ENCODE measurements around the gene GPC3.

Gene GPC3

GRCh38 chrX:134013524-134013923 lies 28.1 kb upstream of the GPC3 start (continued):
- TF ChIP-seq, protein P1, sequence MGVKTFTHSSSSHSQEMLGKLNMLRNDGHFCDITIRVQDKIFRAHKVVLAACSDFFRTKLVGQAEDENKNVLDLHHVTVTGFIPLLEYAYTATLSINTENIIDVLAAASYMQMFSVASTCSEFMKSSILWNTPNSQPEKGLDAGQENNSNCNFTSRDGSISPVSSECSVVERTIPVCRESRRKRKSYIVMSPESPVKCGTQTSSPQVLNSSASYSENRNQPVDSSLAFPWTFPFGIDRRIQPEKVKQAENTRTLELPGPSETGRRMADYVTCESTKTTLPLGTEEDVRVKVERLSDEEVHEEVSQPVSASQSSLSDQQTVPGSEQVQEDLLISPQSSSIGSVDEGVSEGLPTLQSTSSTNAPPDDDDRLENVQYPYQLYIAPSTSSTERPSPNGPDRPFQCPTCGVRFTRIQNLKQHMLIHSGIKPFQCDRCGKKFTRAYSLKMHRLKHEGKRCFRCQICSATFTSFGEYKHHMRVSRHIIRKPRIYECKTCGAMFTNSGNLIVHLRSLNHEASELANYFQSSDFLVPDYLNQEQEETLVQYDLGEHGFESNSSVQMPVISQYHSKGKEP (tag by site-specific recombination; IDR thresholded peaks at IDR 0.05): peak; percentile 78; the same call in 1 of the 2 replicates
- no peak for TF ChIP-seq ZNF169 (tag by site-specific recombination; IDR thresholded peaks at IDR 0.05)
- TF ChIP-seq YY1 (tag by site-specific recombination; IDR thresholded peaks at IDR 0.05): no peak
- no peak for TF ChIP-seq ZNF354C (tag by site-specific recombination; IDR thresholded peaks at IDR 0.05; ENCODE audit: borderline replicate concordance, low read depth)
- TF ChIP-seq ZNF132 (tag by site-specific recombination; IDR thresholded peaks at IDR 0.05; ENCODE audit: borderline replicate concordance): no peak
- no peak for TF ChIP-seq ZNF394 (tag by site-specific recombination; IDR thresholded peaks at IDR 0.05; ENCODE audit: borderline replicate concordance)
- TF ChIP-seq ZNF501 (tag by site-specific recombination; IDR thresholded peaks at IDR 0.05): 0 out of 2 replicates have a peak, but pooled peaks have one; percentile 9
- TF ChIP-seq ZNF350 (tag by site-specific recombination; IDR thresholded peaks at IDR 0.05): no peak
- TF ChIP-seq TRIM28 (IDR thresholded peaks at IDR 0.05; ENCODE audit: borderline replicate concordance, low read length): no peak
- TF ChIP-seq KLF9 (tag by site-specific recombination; IDR thresholded peaks at IDR 0.05; ENCODE audit: low read depth): no peak
- no peak for TF ChIP-seq ZNF10 (tag by site-specific recombination; IDR thresholded peaks at IDR 0.05)
- TF ChIP-seq ZNF621 (tag by site-specific recombination; IDR thresholded peaks at IDR 0.05): no peak
- TF ChIP-seq, protein P2, sequence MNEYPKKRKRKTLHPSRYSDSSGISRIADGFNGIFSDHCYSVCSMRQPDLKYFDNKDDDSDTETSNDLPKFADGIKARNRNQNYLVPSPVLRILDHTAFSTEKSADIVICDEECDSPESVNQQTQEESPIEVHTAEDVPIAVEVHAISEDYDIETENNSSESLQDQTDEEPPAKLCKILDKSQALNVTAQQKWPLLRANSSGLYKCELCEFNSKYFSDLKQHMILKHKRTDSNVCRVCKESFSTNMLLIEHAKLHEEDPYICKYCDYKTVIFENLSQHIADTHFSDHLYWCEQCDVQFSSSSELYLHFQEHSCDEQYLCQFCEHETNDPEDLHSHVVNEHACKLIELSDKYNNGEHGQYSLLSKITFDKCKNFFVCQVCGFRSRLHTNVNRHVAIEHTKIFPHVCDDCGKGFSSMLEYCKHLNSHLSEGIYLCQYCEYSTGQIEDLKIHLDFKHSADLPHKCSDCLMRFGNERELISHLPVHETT (tag by site-specific recombination; IDR thresholded peaks at IDR 0.05): 0 out of 2 replicates have a peak, but pooled peaks have one; percentile 6
- TF ChIP-seq ZNF404 (tag by site-specific recombination; IDR thresholded peaks at IDR 0.05): no peak
- TF ChIP-seq, protein P3, sequence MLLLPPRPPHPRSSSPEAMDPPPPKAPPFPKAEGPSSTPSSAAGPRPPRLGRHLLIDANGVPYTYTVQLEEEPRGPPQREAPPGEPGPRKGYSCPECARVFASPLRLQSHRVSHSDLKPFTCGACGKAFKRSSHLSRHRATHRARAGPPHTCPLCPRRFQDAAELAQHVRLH (tag by site-specific recombination; IDR thresholded peaks at IDR 0.05): no peak
- no peak for TF ChIP-seq ZIC2 (tag by site-specific recombination; IDR thresholded peaks at IDR 0.05)
- TF ChIP-seq BCL6B (tag by site-specific recombination; IDR thresholded peaks at IDR 0.05): no peak
- TF ChIP-seq ZNF324 (tag by site-specific recombination; IDR thresholded peaks at IDR 0.05): no peak
- TF ChIP-seq FEZF1 (tag by site-specific recombination; IDR thresholded peaks at IDR 0.05): peak; percentile 56
- TF ChIP-seq, protein P4, sequence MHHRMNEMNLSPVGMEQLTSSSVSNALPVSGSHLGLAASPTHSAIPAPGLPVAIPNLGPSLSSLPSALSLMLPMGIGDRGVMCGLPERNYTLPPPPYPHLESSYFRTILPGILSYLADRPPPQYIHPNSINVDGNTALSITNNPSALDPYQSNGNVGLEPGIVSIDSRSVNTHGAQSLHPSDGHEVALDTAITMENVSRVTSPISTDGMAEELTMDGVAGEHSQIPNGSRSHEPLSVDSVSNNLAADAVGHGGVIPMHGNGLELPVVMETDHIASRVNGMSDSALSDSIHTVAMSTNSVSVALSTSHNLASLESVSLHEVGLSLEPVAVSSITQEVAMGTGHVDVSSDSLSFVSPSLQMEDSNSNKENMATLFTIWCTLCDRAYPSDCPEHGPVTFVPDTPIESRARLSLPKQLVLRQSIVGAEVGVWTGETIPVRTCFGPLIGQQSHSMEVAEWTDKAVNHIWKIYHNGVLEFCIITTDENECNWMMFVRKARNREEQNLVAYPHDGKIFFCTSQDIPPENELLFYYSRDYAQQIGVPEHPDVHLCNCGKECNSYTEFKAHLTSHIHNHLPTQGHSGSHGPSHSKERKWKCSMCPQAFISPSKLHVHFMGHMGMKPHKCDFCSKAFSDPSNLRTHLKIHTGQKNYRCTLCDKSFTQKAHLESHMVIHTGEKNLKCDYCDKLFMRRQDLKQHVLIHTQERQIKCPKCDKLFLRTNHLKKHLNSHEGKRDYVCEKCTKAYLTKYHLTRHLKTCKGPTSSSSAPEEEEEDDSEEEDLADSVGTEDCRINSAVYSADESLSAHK (tag by site-specific recombination; IDR thresholded peaks at IDR 0.05): peak; percentile 56; the same call in 1 of the 2 replicates
- TF ChIP-seq, protein P5, sequence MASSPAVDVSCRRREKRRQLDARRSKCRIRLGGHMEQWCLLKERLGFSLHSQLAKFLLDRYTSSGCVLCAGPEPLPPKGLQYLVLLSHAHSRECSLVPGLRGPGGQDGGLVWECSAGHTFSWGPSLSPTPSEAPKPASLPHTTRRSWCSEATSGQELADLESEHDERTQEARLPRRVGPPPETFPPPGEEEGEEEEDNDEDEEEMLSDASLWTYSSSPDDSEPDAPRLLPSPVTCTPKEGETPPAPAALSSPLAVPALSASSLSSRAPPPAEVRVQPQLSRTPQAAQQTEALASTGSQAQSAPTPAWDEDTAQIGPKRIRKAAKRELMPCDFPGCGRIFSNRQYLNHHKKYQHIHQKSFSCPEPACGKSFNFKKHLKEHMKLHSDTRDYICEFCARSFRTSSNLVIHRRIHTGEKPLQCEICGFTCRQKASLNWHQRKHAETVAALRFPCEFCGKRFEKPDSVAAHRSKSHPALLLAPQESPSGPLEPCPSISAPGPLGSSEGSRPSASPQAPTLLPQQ (tag by site-specific recombination; IDR thresholded peaks at IDR 0.05): no peak
- no peak for TF ChIP-seq ZNF561 (tag by site-specific recombination; IDR thresholded peaks at IDR 0.05; ENCODE audit: borderline replicate concordance)
- TF ChIP-seq EGR2 (tag by site-specific recombination; IDR thresholded peaks at IDR 0.05; ENCODE audit: low read depth): no peak
- no peak for TF ChIP-seq ZNF335 (tag by site-specific recombination; conservative IDR thresholded peaks at IDR 0.05)
- no peak for TF ChIP-seq ZNF600 (tag by site-specific recombination; IDR thresholded peaks at IDR 0.05)
- TF ChIP-seq ZNF174 (tag by site-specific recombination; IDR thresholded peaks at IDR 0.05): no peak
- TF ChIP-seq, protein P6, sequence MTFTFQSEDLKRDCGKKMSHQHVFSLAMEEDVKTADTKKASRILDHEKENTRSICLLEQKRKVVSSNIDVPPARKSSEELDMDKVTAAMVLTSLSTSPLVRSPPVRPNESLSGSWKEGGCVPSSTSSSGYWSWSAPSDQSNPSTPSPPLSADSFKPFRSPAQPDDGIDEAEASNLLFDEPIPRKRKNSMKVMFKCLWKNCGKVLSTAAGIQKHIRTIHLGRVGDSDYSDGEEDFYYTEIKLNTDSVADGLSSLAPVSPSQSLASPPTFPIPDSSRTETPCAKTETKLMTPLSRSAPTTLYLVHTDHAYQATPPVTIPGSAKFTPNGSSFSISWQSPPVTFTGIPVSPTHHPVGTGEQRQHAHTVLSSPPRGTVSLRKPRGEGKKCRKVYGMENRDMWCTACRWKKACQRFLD (tag by site-specific recombination; IDR thresholded peaks at IDR 0.05): no peak
- no peak for TF ChIP-seq SP2 (tag by site-specific recombination; IDR thresholded peaks at IDR 0.05)
- TF ChIP-seq ZNF664 (tag by site-specific recombination; IDR thresholded peaks at IDR 0.05): no peak

All from HEK293 (cell line).